TTC549 (cell line): ENCODE results near the gene CYP4F11.
"Not testable (repeated sequence)": the region's sequence is repeated elsewhere in the genome, so short reads cannot be mapped to it uniquely, and the experiment has no call there.

Experiments
- FAIRE-seq: peaks from 2 replicates; lab custom pipeline; 2012; peaks lifted over from hg19 to GRCh38; lab: Jason Lieb, UNC

CYP4F11 gene

GRCh38 chr19:15873771-15874170 lies 60.6 kb downstream of the CYP4F11 start:
- not testable (repeated sequence) for FAIRE-seq

GRCh38 chr19:15871570-15871969 lies 62.8 kb downstream of the CYP4F11 start:
- no peak for FAIRE-seq

- FAIRE-seq, result no peak
Measured at GRCh38 chr19:15869873-15870272, 64.5 kb downstream of the CYP4F11 start.

- FAIRE-seq, result no peak
Measured at GRCh38 chr19:15869109-15869555, 65.2 kb downstream of the CYP4F11 start.

GRCh38 chr19:15866636-15867035 lies 67.7 kb downstream of the CYP4F11 start:
- no peak for FAIRE-seq

- no peak for FAIRE-seq
Measured at GRCh38 chr19:15864824-15865223, 69.5 kb downstream of the CYP4F11 start.

GRCh38 chr19:15863272-15863671 lies 71.1 kb downstream of the CYP4F11 start:
- no peak for FAIRE-seq

GRCh38 chr19:15862444-15862843 lies 71.9 kb downstream of the CYP4F11 start:
- no peak for FAIRE-seq
